H9 (cell line): ENCODE measurements around the gene SLC4A2. TPM values are rescaled to one million over a fixed set of nuclear protein-coding genes. Genes with fewer than 3 reads are reported as not detected.

Experiments used
- DNase-seq: peaks from one replicate; pipeline ENCODE4 v3.0.0-alpha.2; 2017
- H2AFZ ChIP-seq: one replicate; pipeline ENCODE4 v1.6.1; 2013; ENCODE audit warnings: mild to moderate bottlenecking, low read length, control low read depth, moderate library complexity
- H2AK5ac ChIP-seq: 2 replicates; pipeline ENCODE4 v1.6.1; 2013; ENCODE audit warnings: low read length, control low read depth, mixed read lengths; ENCODE audit not compliant: insufficient read length
- H2BK120ac ChIP-seq: one replicate; pipeline ENCODE4 v1.6.1; 2013; ENCODE audit warnings: low read depth, mild to moderate bottlenecking, low read length, control low read depth, inconsistent platforms; ENCODE audit not compliant: poor library complexity, severe bottlenecking
- H2BK12ac ChIP-seq: 2 replicates; pipeline ENCODE4 v1.6.1; 2013; ENCODE audit warnings: low read length, control low read depth, mixed read lengths, low read depth; ENCODE audit not compliant: insufficient read length
- H2BK15ac ChIP-seq: 2 replicates; pipeline ENCODE4 v1.6.1; 2013; ENCODE audit warnings: low read depth, low read length, control low read depth
- H2BK20ac ChIP-seq: one replicate; pipeline ENCODE4 v1.6.1; 2013; ENCODE audit warnings: low read depth, mild to moderate bottlenecking, low read length, control low read depth, inconsistent platforms; ENCODE audit not compliant: poor library complexity, severe bottlenecking
- H2BK5ac ChIP-seq: 2 replicates; pipeline ENCODE4 v1.6.1; 2013; ENCODE audit warnings: low read length, control low read depth, mixed read lengths; ENCODE audit not compliant: insufficient read length
- H3K14ac ChIP-seq: 2 replicates; pipeline ENCODE4 v1.6.1; 2013; ENCODE audit warnings: low read length, control low read depth; ENCODE audit not compliant: insufficient read depth
- H3K18ac ChIP-seq: 2 replicates; pipeline ENCODE4 v1.6.1; 2013; ENCODE audit warnings: low read depth, mild to moderate bottlenecking, mixed read lengths, low read length, control low read depth; ENCODE audit not compliant: insufficient read length
- H3K23ac ChIP-seq: 2 replicates; pipeline ENCODE4 v1.6.1; 2013; ENCODE audit warnings: low read length, control low read depth, mixed read lengths, low read depth; ENCODE audit not compliant: insufficient read length
- H3K23me2 ChIP-seq: 2 replicates; pipeline ENCODE4 v1.6.1; 2013; ENCODE audit warnings: low read depth, mild to moderate bottlenecking, mixed read lengths, low read length, control low read depth; ENCODE audit not compliant: insufficient read length, poor library complexity, severe bottlenecking
- H3K27ac ChIP-seq: 2 replicates; pipeline ENCODE4 v1.5.1; 2013; ENCODE audit warnings: low read length, control low read depth, mixed read lengths, low read depth; ENCODE audit not compliant: insufficient read length
- H3K27me3 ChIP-seq: 2 replicates; pipeline ENCODE4 v1.6.1; 2013; ENCODE audit warnings: low read length, control low read depth, inconsistent platforms; ENCODE audit not compliant: insufficient read depth
- H3K4ac ChIP-seq: 2 replicates; pipeline ENCODE4 v1.6.1; 2013; ENCODE audit warnings: low read depth, mild to moderate bottlenecking, control low read depth, inconsistent platforms, low read length, moderate library complexity
- H3K4me1 ChIP-seq: 2 replicates; pipeline ENCODE4 v1.6.1; 2013; ENCODE audit warnings: low read length, control low read depth, inconsistent platforms; ENCODE audit not compliant: insufficient read depth
- H3K4me2 ChIP-seq: 2 replicates; pipeline ENCODE4 v1.6.1; 2013; ENCODE audit warnings: low read length, control low read depth, mixed read lengths; ENCODE audit not compliant: insufficient read length, insufficient read depth
- H3K56ac ChIP-seq: 2 replicates; pipeline ENCODE4 v1.6.1; 2013; ENCODE audit warnings: low read depth, mild to moderate bottlenecking, mixed read lengths, low read length, control low read depth; ENCODE audit not compliant: insufficient read length
- H3K79me1 ChIP-seq: 2 replicates; pipeline ENCODE4 v1.6.1; 2013; ENCODE audit warnings: low read depth, mild to moderate bottlenecking, moderate library complexity, low read length, control low read depth, inconsistent platforms; ENCODE audit not compliant: insufficient read depth, poor library complexity, severe bottlenecking
- H3K79me2 ChIP-seq: 2 replicates; pipeline ENCODE4 v1.6.1; 2013; ENCODE audit warnings: low read length, control low read depth, inconsistent platforms; ENCODE audit not compliant: insufficient read depth
- H3K9ac ChIP-seq: 2 replicates; pipeline ENCODE4 v1.6.1; 2013; ENCODE audit warnings: low read length, control low read depth, mixed read lengths; ENCODE audit not compliant: insufficient read length; ENCODE audit errors: extremely low read depth
- H3K9me3 ChIP-seq: one replicate; pipeline ENCODE4 v1.6.1; 2013; ENCODE audit warnings: low read depth, low read length, inconsistent platforms; ENCODE audit not compliant: control insufficient read depth
- H3T11ph ChIP-seq: one replicate; pipeline ENCODE4 v1.6.1; 2013; ENCODE audit warnings: mild to moderate bottlenecking, low read length, control low read depth, inconsistent platforms
- H4K20me1 ChIP-seq: one replicate; pipeline ENCODE4 v1.6.1; 2013; ENCODE audit not compliant: control insufficient read depth, insufficient read length, insufficient read depth
- H4K5ac ChIP-seq: 2 replicates; pipeline ENCODE4 v1.6.1; 2013; ENCODE audit warnings: low read depth, mild to moderate bottlenecking, mixed read lengths, low read length, control low read depth; ENCODE audit not compliant: insufficient read length
- H4K8ac ChIP-seq: replicated peaks from 2 replicates; pipeline ENCODE4 v1.6.1; 2013; ENCODE audit warnings: low read length, control low read depth, mixed read lengths, low read depth; ENCODE audit not compliant: insufficient read length
- H4K91ac ChIP-seq: 2 replicates; pipeline ENCODE4 v1.6.1; 2013; ENCODE audit warnings: low read depth, mild to moderate bottlenecking, moderate library complexity, mixed read lengths, low read length, control low read depth; ENCODE audit not compliant: insufficient read length
- H3K27ac Mint-ChIP-seq, 3 experiments: 2 replicates in 2 of 3; 3 replicates in 1 of 3; pipeline ENCODE4 v1.8.0; 2020 to 2021; ENCODE audit warnings: mixed read lengths in 3 of 3, mild to moderate bottlenecking in 1 of 3, moderate library complexity in 1 of 3
- H3K27me3 Mint-ChIP-seq: 2 replicates; pipeline ENCODE4 v1.8.0; 2021; ENCODE audit warnings: low read depth, mild to moderate bottlenecking, moderate library complexity, mixed read lengths
- H3K36me3 Mint-ChIP-seq, 3 experiments: 2 replicates in 2 of 3; 3 replicates in 1 of 3; pipeline ENCODE4 v1.8.0; 2020 to 2021; ENCODE audit warnings: low read depth in 3 of 3, mixed read lengths in 3 of 3; ENCODE audit not compliant: insufficient read depth in 1 of 3
- H3K4me1 Mint-ChIP-seq, 2 experiments: 2 replicates each; pipeline ENCODE4 v1.8.0; 2020; ENCODE audit warnings: mixed read lengths in 2 of 2
- H3K4me3 Mint-ChIP-seq, 2 experiments: 2 replicates in 1 of 2; 3 replicates in 1 of 2; pipeline ENCODE4 v1.8.0; 2020 to 2021; ENCODE audit warnings: mild to moderate bottlenecking in 2 of 2, mixed read lengths in 2 of 2, moderate library complexity in 1 of 2
- H3K9me3 Mint-ChIP-seq, 2 experiments: 2 replicates in 1 of 2; 3 replicates in 1 of 2; pipeline ENCODE4 v1.8.0; 2020; ENCODE audit warnings: mild to moderate bottlenecking in 2 of 2, mixed read lengths in 2 of 2, moderate library complexity in 1 of 2
- CTCF ChIP-seq: fragments of 200-600 bp; sonication (generic); conservative IDR thresholded peaks from 3 replicates; pipeline ENCODE4 v1.8.0; 2021; ENCODE audit warnings: antibody characterized with exemption, mild to moderate bottlenecking
- WGBS: extraction: QIAGEN DNeasy Blood & Tissue Kit; methylation state at CpG from one replicate; pipeline ENCODE4 v1.1.7; 2013; ENCODE audit warnings: missing lambda C conversion rate, low lambda C conversion rate, mixed read lengths; ENCODE audit not compliant: insufficient read length; ENCODE audit errors: extremely low coverage; 5-methylcytosine and 5-hydroxymethylcytosine counted together
- total RNA-seq: library from RNA; stranded (reverse); gene quantifications from 2 replicates; pipeline ENCODE4 v1.2.1, GENCODE V29; 2021

Gene SLC4A2
- total RNA-seq, 1 experiment from 2014 or later = 136 TPM

GRCh38 chr7:151100921-151101320, 41.5 kb downstream of the SLC4A2 start:
- H3K9ac ChIP-seq = no peak overlapping the region
- H3K4ac ChIP-seq = no peak overlapping the region
- Mint-ChIP-seq H3K4me3 (no peak overlapping the region), H3K27me3 (no peaks in the 10 kb centered on the region; the same call in 1 of the 2 replicates), H3K9me3 (no peaks in the 10 kb centered on the region), H3K36me3 (peaks cover 0 to 14% (median 6%) of the 10 kb centered on the region in 3 experiments; a peak in 6 of 7 replicates), H3K4me1 (peaks cover 25 to 37% of the 10 kb centered on the region in 2 experiments), H3K27ac (peak overlapping the region in 1 of 3 experiments; percentile 72; a peak in 1 of 7 replicates)
- no peak overlapping the region for H3K27ac ChIP-seq
- no peak overlapping the region for H3K4me2 ChIP-seq
- no CpG with 5 or more reads among the region's 10 CpGs for WGBS
- H3K14ac ChIP-seq = no peak overlapping the region; the same call in 1 of the 2 replicates
- H2BK12ac ChIP-seq = no peak overlapping the region
- no peaks in the 10 kb centered on the region for H4K20me1 ChIP-seq
- H3K9me3 ChIP-seq = no peaks in the 10 kb centered on the region
- no peak overlapping the region for H4K8ac ChIP-seq
- no peak overlapping the region for H4K91ac ChIP-seq
- H3K23me2 ChIP-seq = peaks cover 3% of the 10 kb centered on the region
- no peak overlapping the region for H3K56ac ChIP-seq
- TF ChIP-seq CTCF = no peak
- no peak overlapping the region for H2AK5ac ChIP-seq
- no peak overlapping the region for H4K5ac ChIP-seq
- peaks cover 4% of the 10 kb centered on the region for H3K79me1 ChIP-seq
- no peak overlapping the region for H3K23ac ChIP-seq
- H2AFZ ChIP-seq = no peak overlapping the region
- H3T11ph ChIP-seq = no peak overlapping the region
- no peak overlapping the region for H3K18ac ChIP-seq
- no peak overlapping the region for H2BK15ac ChIP-seq
- H3K4me1 ChIP-seq = peaks cover 13% of the 10 kb centered on the region
- H3K27me3 ChIP-seq = no peaks in the 10 kb centered on the region
- H2BK120ac ChIP-seq = no peak overlapping the region
- peaks cover 8% of the 10 kb centered on the region; the same call in 1 of the 2 replicates for H3K79me2 ChIP-seq
- no peak overlapping the region for H2BK5ac ChIP-seq
- H2BK20ac ChIP-seq = no peak overlapping the region
- no peak for DNase-seq
